Measurements from ENCODE around the gene PRAC2. TPM values are rescaled to one million over a fixed set of nuclear protein-coding genes. Genes with fewer than 3 reads are reported as not detected.

The PRAC2 gene
- total and polyA plus RNA-seq, 2 of the 13 experiments (the other 11 are each of a cell fraction or from before 2014, with no cell fraction given) = not detected

GRCh38 chr17:48681609-48682008, 41.4 kb upstream of the PRAC2 start (continued):
- no peak for TF ChIP-seq GMEB2 (CRISPR knock-in tag; IDR thresholded peaks at IDR 0.05; ENCODE audit: low read depth)

GRCh38 chr17:48690655-48691054, 32.3 kb upstream of the PRAC2 start:
- Histone ChIP-seq H2AFZ (ENCODE audit: low read length) (no peak overlapping the region), H3K36me3 (replicated peaks in 1 of 2; ENCODE audit: control insufficient read depth in 1 of 2, insufficient read depth in 2 of 2, low read length in 2 of 2) (no peaks in the 10 kb centered on the region), H3K27ac (ENCODE audit: extremely low read length, insufficient read depth, low read length) (no peak overlapping the region), H3K4me3 (replicated peaks in 1 of 3; ENCODE audit: insufficient read depth in 1 of 3, low read depth in 2 of 3, low read length in 3 of 3) (no peak overlapping the region), H3K27me3 (ENCODE audit: control insufficient read depth in 1 of 2, insufficient read depth in 2 of 2, low read length in 2 of 2) (no peaks in the 10 kb centered on the region), H4K20me1 (ENCODE audit: insufficient read depth, low read length) (no peaks in the 10 kb centered on the region), H3K4me1 (ENCODE audit: insufficient read depth, low read length) (no peaks in the 10 kb centered on the region), H3K9ac (ENCODE audit: insufficient read depth, low read depth, low read length) (no peak overlapping the region), H3K79me2 (ENCODE audit: insufficient read depth, low read length) (no peaks in the 10 kb centered on the region), H3K9me3 (ENCODE audit: low read length) (peaks cover 5% of the 10 kb centered on the region), H3K4me2 (ENCODE audit: low read depth, low read length) (no peak overlapping the region)
- no peak for ATAC-seq
- no peak for FAIRE-seq
- in situ Hi-C loops (cut with HindIII; ENCODE audit: extremely low pct_ligation_motif_present, low pct_unique_long_range_greater_than_20kb) (no loop called here), intact Hi-C loops (cut with micrococcal nuclease; ENCODE audit: unreplicated experiment) (no loop called here)
- ChIA-PET CTCF (ENCODE audit: low intra/inter-chr PET ratio, low total read pairs) (no interaction called here), POLR2A (no interaction called here)
- DNase-seq (ENCODE audit: low spot score) = no peak
- TF ChIP-seq RBFOX2 (IDR thresholded peaks at IDR 0.05; ENCODE audit: low read depth, low read length) (no peak), ZSCAN31 (CRISPR knock-in tag; IDR thresholded peaks at IDR 0.05; ENCODE audit: low read depth) (no peak), ZBTB26 (CRISPR knock-in tag; IDR thresholded peaks at IDR 0.05; ENCODE audit: borderline replicate concordance) (no peak), MXD1 (CRISPR knock-in tag; IDR thresholded peaks at IDR 0.05) (no peak), SOX5 (CRISPR knock-in tag; IDR thresholded peaks at IDR 0.05; ENCODE audit: borderline replicate concordance) (no peak), HNF4G (IDR thresholded peaks at IDR 0.05; ENCODE audit: borderline replicate concordance, low read depth, low read length) (no peak), HNF4G (CRISPR knock-in tag; IDR thresholded peaks at IDR 0.05; ENCODE audit: borderline replicate concordance, low read depth) (no peak), RAD51 (IDR thresholded peaks at IDR 0.05; ENCODE audit: borderline replicate concordance) (peak; percentile 48; the same call in 1 of the 2 replicates)
- 52% methylated on average over 5 of the region's 5 CpGs for WGBS (ENCODE audit: low lambda C conversion rate)
- no TSS peak for BruUV-seq (replicated peaks)

Data from HepG2 (cell line).